ENCODE results near the gene MVB12B.

DNA sequence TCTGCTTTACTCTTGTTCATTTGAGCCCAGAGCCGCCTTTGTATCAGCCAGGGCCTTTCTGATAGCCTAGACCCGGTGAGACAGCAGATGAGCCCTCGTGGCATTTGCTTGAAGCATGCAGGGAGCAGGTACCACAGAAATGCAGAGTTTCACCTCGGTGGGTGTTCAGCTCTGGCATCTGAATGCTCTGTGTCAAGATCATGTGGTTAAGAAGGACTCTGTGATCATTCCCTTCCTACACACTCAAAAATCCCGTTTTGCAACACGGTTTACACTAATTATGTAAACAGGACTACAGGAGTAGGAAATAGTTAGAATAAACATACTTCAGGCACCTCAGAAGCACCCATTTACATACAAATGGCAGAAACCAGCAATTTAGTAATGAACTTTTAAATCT is 67.2 kb downstream of the MVB12B start:
- TF ChIP-seq POLR2A (IDR thresholded peaks at IDR 0.05), result no peak
- TF ChIP-seq, protein P1, sequence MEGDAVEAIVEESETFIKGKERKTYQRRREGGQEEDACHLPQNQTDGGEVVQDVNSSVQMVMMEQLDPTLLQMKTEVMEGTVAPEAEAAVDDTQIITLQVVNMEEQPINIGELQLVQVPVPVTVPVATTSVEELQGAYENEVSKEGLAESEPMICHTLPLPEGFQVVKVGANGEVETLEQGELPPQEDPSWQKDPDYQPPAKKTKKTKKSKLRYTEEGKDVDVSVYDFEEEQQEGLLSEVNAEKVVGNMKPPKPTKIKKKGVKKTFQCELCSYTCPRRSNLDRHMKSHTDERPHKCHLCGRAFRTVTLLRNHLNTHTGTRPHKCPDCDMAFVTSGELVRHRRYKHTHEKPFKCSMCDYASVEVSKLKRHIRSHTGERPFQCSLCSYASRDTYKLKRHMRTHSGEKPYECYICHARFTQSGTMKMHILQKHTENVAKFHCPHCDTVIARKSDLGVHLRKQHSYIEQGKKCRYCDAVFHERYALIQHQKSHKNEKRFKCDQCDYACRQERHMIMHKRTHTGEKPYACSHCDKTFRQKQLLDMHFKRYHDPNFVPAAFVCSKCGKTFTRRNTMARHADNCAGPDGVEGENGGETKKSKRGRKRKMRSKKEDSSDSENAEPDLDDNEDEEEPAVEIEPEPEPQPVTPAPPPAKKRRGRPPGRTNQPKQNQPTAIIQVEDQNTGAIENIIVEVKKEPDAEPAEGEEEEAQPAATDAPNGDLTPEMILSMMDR (IDR thresholded peaks at IDR 0.05), result no peak

Data from Peyer's patch (tissue), 4 donors.